HepG2 (cell line): ENCODE data around the gene SIRPB1. TPM values are rescaled to one million over a fixed set of nuclear protein-coding genes. Genes with fewer than 3 reads are reported as not detected.

Experiments used
- ARNTL ChIP-seq: sonication (generic); formaldehyde crosslinking; IDR thresholded peaks from 2 replicates; pipeline ENCODE4 v1.4.0; 2020; ENCODE audit warnings: mild to moderate bottlenecking, missing genetic modification reagents
- CENPT ChIP-seq: sonication (generic); formaldehyde crosslinking; IDR thresholded peaks from 2 replicates; pipeline ENCODE4 v1.8.0; 2022; ENCODE audit warnings: low read depth, mild to moderate bottlenecking, moderate library complexity, missing genetic modification reagents
- E2F1 ChIP-seq: sonication (generic); formaldehyde crosslinking; IDR thresholded peaks from 2 replicates; pipeline ENCODE4 v1.5.0; 2020; ENCODE audit warnings: missing genetic modification reagents
- ETV6 ChIP-seq: sonication (generic); formaldehyde crosslinking; conservative IDR thresholded peaks from 2 replicates; pipeline ENCODE4 v1.4.0; 2020; ENCODE audit warnings: missing genetic modification reagents
- HMGXB4 ChIP-seq, 2 experiments: sonication (generic) in 1 of 2; formaldehyde crosslinking in 1 of 2; IDR thresholded peaks; 2 replicates each; pipeline versions ENCODE4 v1.4.0 to v1.6.1; 2018 to 2020; ENCODE audit warnings: missing genetic modification reagents in 2 of 2, borderline replicate concordance in 1 of 2, low read depth in 1 of 2, mild to moderate bottlenecking in 1 of 2, missing biosample characterization in 1 of 2
- HNF1B ChIP-seq: sonication (generic); formaldehyde crosslinking; IDR thresholded peaks from 2 replicates; pipeline ENCODE4 v1.5.1; 2020; ENCODE audit warnings: mild to moderate bottlenecking, moderate library complexity, missing genetic modification reagents
- HOXA7 ChIP-seq: sonication (generic); formaldehyde crosslinking; IDR thresholded peaks from 2 replicates; pipeline ENCODE4 v1.8.1; 2022; ENCODE audit warnings: mild to moderate bottlenecking, missing genetic modification reagents, moderate library complexity
- KDM1A ChIP-seq: IDR thresholded peaks from 2 replicates; pipeline ENCODE4 v1.6.1; 2016; ENCODE audit warnings: missing compliant biosample characterization
- NFE2L1 ChIP-seq: sonication (generic); formaldehyde crosslinking; IDR thresholded peaks from 2 replicates; pipeline ENCODE4 v1.4.0; 2020; ENCODE audit warnings: missing genetic modification reagents, mild to moderate bottlenecking, borderline replicate concordance
- TEF ChIP-seq: sonication (generic); formaldehyde crosslinking; IDR thresholded peaks from 2 replicates; pipeline ENCODE4 v1.5.0; 2020; ENCODE audit warnings: missing genetic modification reagents
- TFDP1 ChIP-seq: IDR thresholded peaks from 2 replicates; pipeline ENCODE4 v1.6.1; 2016; ENCODE audit warnings: missing compliant biosample characterization, missing genetic modification reagents, borderline replicate concordance
- ZBTB20 ChIP-seq: sonication (generic); formaldehyde crosslinking; IDR thresholded peaks from 2 replicates; pipeline ENCODE4 v1.8.1; 2023; ENCODE audit warnings: missing genetic modification reagents, low read depth, mild to moderate bottlenecking, borderline replicate concordance
- ZBTB37 ChIP-seq: sonication (generic); formaldehyde crosslinking; IDR thresholded peaks from 2 replicates; pipeline ENCODE4 v1.4.0; 2020; ENCODE audit warnings: mild to moderate bottlenecking, missing genetic modification reagents
- ZC3H13 ChIP-seq: sonication (generic); formaldehyde crosslinking; IDR thresholded peaks from 2 replicates; pipeline ENCODE4 v1.8.1; 2023; ENCODE audit warnings: mild to moderate bottlenecking, missing genetic modification reagents, moderate library complexity
- ZNF138 ChIP-seq: sonication (generic); formaldehyde crosslinking; IDR thresholded peaks from 2 replicates; pipeline ENCODE4 v1.5.0; 2020; ENCODE audit warnings: mild to moderate bottlenecking, low read depth, missing genetic modification reagents
- ZNF329 ChIP-seq: sonication (generic); formaldehyde crosslinking; IDR thresholded peaks from 2 replicates; pipeline ENCODE4 v1.9.0; 2021; ENCODE audit warnings: low read depth, mild to moderate bottlenecking, missing genetic modification reagents
- ZNF441 ChIP-seq: sonication (generic); formaldehyde crosslinking; IDR thresholded peaks from 2 replicates; pipeline ENCODE4 v1.7.0; 2021; ENCODE audit warnings: missing genetic modification reagents, borderline replicate concordance
- ZNF619 ChIP-seq: sonication (generic); formaldehyde crosslinking; IDR thresholded peaks from 2 replicates; pipeline ENCODE4 v1.4.0; 2020; ENCODE audit warnings: mild to moderate bottlenecking, missing genetic modification reagents
- ZNF639 ChIP-seq: conservative IDR thresholded peaks from 2 replicates; pipeline ENCODE4 v1.6.1; 2018; ENCODE audit warnings: missing genetic modification reagents
- ZNF878 ChIP-seq: sonication (generic); formaldehyde crosslinking; IDR thresholded peaks from 2 replicates; pipeline ENCODE4 v1.8.1; 2023; ENCODE audit warnings: mild to moderate bottlenecking, missing genetic modification reagents, moderate library complexity
- polyA plus RNA-seq, 8 experiments: library from polyadenylated mRNA; depleted of rRNA in 3 of 8; stranded (reverse) in 7 of 8; unstranded in 1 of 8; fragments of >200 nt; fragmentation: Illumina TruSeq in 4 of 8; extraction: Trizol in 4 of 8; gene quantifications; 2 replicates each; pipeline versions ENCODE4 v1.2.1 to v1.2.3, GENCODE V29; 2011 to 2016; ENCODE audit warnings: low read depth in 4 of 8, missing spikeins in 1 of 8, mixed read lengths in 1 of 8; ENCODE audit not compliant: insufficient read depth in 1 of 8
- total RNA-seq, 5 experiments: library from RNA; depleted of rRNA; stranded (reverse); fragments of >200 nt; fragmentation: Illumina TruSeq; extraction: Trizol; gene quantifications; 2 replicates each; pipeline ENCODE4 v1.2.3, GENCODE V29; 2016; ENCODE audit warnings: low read depth in 1 of 5

SIRPB1 gene
- total and polyA plus RNA-seq, 2 of the 13 experiments (the other 11 are each of a cell fraction or from before 2014, with no cell fraction given), result 0.41 to 1.4 TPM

- TF ChIP-seq KDM1A (CRISPR knock-in tag) (no peak), ETV6 (CRISPR knock-in tag) (no peak), TFDP1 (CRISPR knock-in tag) (no peak), ARNTL (CRISPR knock-in tag) (peak; percentile 43; the same call in 1 of the 2 replicates), ZC3H13 (no peak), CENPT (CRISPR knock-in tag) (no peak), ZBTB37 (peak; percentile 92), ZNF878 (CRISPR knock-in tag) (no peak; the same call in 1 of the 2 replicates), E2F1 (CRISPR knock-in tag) (no peak), NFE2L1 (CRISPR knock-in tag) (no peak), HOXA7 (CRISPR knock-in tag) (no peak), ZNF441 (no peak), ZBTB20 (CRISPR knock-in tag) (peak; percentile 32; the same call in 1 of the 2 replicates), ZNF138 (CRISPR knock-in tag) (no peak), HMGXB4 (CRISPR knock-in tag; IDR thresholded peaks at IDR 0.05; ENCODE audit: borderline replicate concordance in 1 of 2, low read depth in 1 of 2) (peak; percentile 68 to 82; a peak in 3 of 4 replicates), ZNF329 (no peak), ZNF619 (CRISPR knock-in tag) (peak; percentile 40; the same call in 1 of the 2 replicates), TEF (CRISPR knock-in tag) (no peak), ZNF639 (CRISPR knock-in tag) (no peak), HNF1B (CRISPR knock-in tag) (peak; percentile 62)
These were observed 16.8 kb upstream of the SIRPB1 start (continued) for GRCh38 chr20:1636621-1637020.
